GM12875 (cell line): ENCODE measurements around the gene RAB31.
"Not testable (repeated sequence)": the region's sequence is repeated elsewhere in the genome, so short reads cannot be mapped to it uniquely, and the experiment has no call there.

Experiments
- H3K4me3 ChIP-seq: one replicate; pipeline ENCODE4 v1.5.1; 2011; ENCODE audit warnings: low read depth, low read length, control low read depth
- CTCF ChIP-seq: IDR thresholded peaks from 2 replicates; pipeline ENCODE4 v1.5.1; 2011; ENCODE audit warnings: low read depth, mild to moderate bottlenecking, control low read depth, inconsistent platforms, low read length, moderate library complexity, borderline replicate concordance; ENCODE audit not compliant: insufficient read depth

The RAB31 gene

GRCh38 chr18:9856092-9856491, 148.0 kb downstream of the RAB31 start:
- TF ChIP-seq CTCF, result no peak
- no peak overlapping the region for H3K4me3 ChIP-seq

GRCh38 chr18:9857479-9857998, 149.4 kb downstream of the RAB31 start:
- H3K4me3 ChIP-seq, result not testable (repeated sequence)

GRCh38 chr18:9858642-9859041, 150.5 kb downstream of the RAB31 start:
- TF ChIP-seq CTCF, result no peak

DNA sequence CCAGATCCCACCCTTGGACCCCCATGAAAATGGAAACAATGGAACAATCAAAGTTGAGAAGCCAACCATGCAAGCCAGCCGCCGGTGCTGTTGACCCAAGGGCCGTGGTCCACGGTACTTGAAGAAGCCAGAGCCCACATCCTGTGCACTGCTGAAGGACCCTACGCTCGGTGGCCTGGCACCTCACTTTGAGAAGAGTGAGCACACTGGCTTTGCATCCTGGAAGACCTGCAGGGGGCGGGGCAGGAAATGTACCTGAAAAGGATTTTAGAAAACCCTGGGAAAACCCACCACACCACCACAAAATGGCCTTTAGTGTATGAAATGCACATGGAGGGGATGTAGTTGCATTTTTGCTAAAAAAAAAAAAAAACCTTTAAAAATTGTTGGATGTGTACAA, 151.1 kb downstream of the RAB31 start:
- H3K4me3 ChIP-seq, result no peak overlapping the region
- no peak for TF ChIP-seq CTCF

More at GRCh38 chr18:9858642-9859041, 150.5 kb downstream of the RAB31 start:
- no peak overlapping the region for H3K4me3 ChIP-seq

- H3K4me3 ChIP-seq, result no peak overlapping the region
- no peak for TF ChIP-seq CTCF
Measured at GRCh38 chr18:9860682-9861081, 152.6 kb downstream of the RAB31 start.

- no peak overlapping the region for H3K4me3 ChIP-seq
- TF ChIP-seq CTCF, result no peak
Measured at GRCh38 chr18:9861157-9861556, 153.1 kb downstream of the RAB31 start.

DNA sequence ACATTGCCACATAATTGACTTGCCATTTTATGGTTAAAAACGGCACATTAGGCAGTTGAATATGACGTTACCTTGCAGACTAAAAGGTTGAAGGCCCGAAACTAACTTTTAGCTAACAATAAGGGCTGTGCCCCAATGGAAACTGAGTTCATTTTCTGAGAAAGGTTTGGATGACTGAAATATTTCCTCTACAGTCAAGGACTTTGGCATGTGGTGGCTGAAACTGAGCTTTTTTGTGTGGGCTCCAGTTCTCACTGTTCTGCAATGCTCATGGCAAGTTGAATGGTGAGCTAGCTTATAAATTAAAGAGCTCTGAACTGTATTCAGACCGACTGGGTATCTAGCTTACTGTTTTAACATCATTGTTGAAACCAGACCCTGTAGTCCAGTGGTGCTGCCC, 153.8 kb downstream of the RAB31 start:
- no peak overlapping the region for H3K4me3 ChIP-seq
- TF ChIP-seq CTCF, result no peak

DNA sequence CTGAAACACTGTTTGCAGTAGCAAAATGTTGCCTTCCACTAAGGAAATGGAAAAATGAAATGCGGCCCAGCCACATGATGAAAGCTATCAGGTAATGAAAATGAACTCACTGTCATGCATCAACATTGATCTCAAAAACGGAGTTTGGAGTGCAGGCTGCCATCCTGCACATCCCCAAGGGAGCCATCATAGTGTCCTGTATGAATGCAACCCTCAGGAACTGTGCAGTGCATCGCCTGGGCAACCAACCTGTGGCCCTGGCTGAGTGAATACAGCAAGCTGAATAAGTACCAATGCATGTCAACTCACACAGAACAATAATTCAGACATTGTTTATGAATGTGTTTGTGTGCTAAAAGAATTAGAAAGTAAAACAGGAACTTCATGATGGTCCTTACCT, 154.6 kb downstream of the RAB31 start:
- TF ChIP-seq CTCF, result no peak
- no peak overlapping the region for H3K4me3 ChIP-seq
